GM21367 (cell line): ENCODE results near the gene CDH12.

Source experiments
- ATAC-seq: cut with Tn5 transposase; IDR thresholded peaks from one replicate; pipeline ENCODE4 v1.9.1; 2021; ENCODE audit not compliant: unreplicated experiment

CDH12 gene

GRCh38 chr5:21783074-21783679, 1070.0 kb downstream of the CDH12 start:
- ATAC-seq: no peak

GRCh38 chr5:21776466-21776865, 1076.7 kb downstream of the CDH12 start:
- ATAC-seq: no peak

GRCh38 chr5:21774801-21775200, 1078.3 kb downstream of the CDH12 start:
- no peak for ATAC-seq

- ATAC-seq: no peak
Measured at GRCh38 chr5:21774281-21774680, 1078.9 kb downstream of the CDH12 start.

GRCh38 chr5:21773456-21773855, 1079.7 kb downstream of the CDH12 start:
- ATAC-seq: no peak

GRCh38 chr5:21765406-21765805, 1087.7 kb downstream of the CDH12 start:
- no peak for ATAC-seq

GRCh38 chr5:21739096-21739495, 1114.0 kb downstream of the CDH12 start:
- no peak for ATAC-seq

GRCh38 chr5:21723500-21723899, 1129.6 kb downstream of the CDH12 start:
- ATAC-seq: no peak

- no peak for ATAC-seq
Measured at GRCh38 chr5:21711866-21712758, 1141.0 kb downstream of the CDH12 start.

GRCh38 chr5:21709770-21710169, 1143.4 kb downstream of the CDH12 start:
- no peak for ATAC-seq

- no peak for ATAC-seq
Measured at GRCh38 chr5:21704974-21705668, 1148.0 kb downstream of the CDH12 start.

GRCh38 chr5:21701317-21701716, 1151.8 kb downstream of the CDH12 start:
- ATAC-seq: no peak
